ENCODE results near the gene ZNF282. TPM values are rescaled to one million over a fixed set of nuclear protein-coding genes. Genes with fewer than 3 reads are reported as not detected.

The ZNF282 gene
- total RNA-seq, 1 donor from 2014 or later: 21.4 TPM

DNA sequence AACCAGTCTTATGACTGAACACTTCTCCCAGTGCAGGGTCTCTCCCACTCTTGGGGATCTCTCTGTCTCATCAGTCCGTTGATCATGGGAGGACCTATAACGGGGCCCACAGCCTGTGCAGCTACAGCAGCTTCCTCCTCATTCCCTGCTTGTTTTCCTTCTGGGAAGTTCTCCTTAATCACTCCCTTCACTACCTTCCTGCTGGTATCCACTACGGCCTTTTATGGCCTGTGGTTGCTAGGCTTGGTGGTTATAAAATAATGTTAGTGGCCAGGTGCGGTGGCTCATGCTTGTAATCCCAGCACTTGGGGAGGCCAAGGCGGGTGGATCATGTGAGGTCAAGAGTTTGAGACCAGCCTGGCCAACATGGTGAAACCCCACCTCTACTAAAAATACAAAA is 3.5 kb upstream of the ZNF282 start:
- no peak for DNase-seq (ENCODE audit: low read depth in 2 of 2)

- DNase-seq (ENCODE audit: low read depth in 2 of 2): no peak
Observed at GRCh38 chr7:149194799-149195179, 557 bp upstream of the ZNF282 start.

DNA sequence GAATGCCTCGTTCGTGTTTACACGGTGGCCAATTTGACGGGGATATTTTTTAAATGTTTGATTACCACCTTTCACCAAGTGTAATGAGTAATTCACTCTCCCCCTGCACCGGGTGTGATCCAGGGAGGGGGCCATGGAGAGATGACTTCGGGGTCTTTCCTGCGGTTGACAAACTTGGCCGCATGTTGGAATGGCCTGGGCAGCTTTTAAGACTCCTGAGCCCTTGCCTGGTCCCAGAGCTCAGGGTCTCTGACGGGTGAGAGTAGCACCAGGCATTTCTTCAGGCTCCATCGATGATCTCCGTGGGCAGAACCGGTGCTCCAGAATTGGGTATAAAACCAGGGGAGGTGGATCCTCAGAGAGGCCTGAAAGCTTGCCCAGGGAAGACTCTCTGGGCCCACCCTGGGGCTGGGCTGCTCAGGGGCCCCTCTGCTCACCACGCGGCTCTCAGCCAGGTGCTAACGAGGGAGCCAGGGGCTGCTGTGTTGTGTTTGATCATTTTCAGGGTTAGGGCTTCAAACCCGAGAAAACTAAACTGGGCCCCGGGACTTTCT is 882 bp downstream of the ZNF282 start:
- peak; percentile 22 to 24 for DNase-seq (ENCODE audit: low read depth in 2 of 2)

- DNase-seq (ENCODE audit: low read depth in 2 of 2): peak; percentile 19 to 35
Observed at GRCh38 chr7:149196705-149197171, 1.4 kb downstream of the ZNF282 start.

DNA sequence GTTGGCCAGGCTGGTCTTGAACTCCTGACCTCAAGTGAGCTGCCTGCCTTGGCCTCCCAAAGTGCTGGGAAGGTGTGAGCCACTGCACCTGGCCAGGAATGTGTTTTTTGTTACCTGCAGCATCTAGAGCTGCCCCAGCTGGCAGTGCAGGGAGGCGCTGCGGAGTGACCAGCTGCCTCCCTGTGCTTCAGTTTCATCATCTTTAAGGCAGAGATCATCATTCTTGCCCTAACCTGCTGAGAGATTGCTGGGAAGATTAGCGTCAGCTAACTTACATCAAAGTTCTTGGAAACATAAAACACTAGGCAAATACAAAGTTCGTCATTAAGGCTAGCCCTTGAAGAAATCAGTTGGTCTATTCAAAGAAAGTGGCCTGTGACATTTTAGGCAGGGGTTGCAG is 2.3 kb downstream of the ZNF282 start:
- no peak for DNase-seq (ENCODE audit: low read depth in 2 of 2)

DNA sequence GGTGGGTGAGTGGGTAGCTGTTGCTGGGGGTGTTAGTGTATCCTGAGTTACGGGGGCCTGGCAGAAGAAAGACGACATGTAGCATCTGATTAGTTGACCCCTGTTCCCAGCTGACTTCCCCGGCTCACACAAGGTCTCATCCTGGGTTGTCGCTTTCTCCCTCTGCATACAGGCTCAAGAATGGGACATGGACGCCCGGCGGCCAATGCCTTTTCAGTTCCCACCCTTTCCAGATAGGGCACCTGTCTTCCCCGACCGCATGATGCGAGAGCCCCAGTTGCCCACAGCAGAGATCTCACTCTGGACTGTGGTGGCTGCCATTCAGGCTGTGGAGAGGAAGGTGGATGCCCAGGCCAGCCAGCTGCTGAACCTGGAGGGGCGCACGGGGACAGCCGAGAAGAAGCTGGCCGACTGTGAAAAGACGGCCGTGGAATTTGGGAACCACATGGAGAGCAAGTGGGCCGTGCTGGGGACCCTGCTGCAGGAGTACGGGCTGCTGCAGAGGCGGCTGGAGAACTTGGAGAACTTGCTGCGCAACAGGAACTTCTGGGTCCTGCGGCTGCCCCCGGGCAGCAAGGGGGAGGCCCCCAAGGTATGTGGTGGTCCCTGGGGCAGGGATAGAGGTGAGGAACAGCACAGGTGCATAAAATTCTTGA is 2.9 kb downstream of the ZNF282 start:
- no peak for DNase-seq (ENCODE audit: low read depth in 2 of 2)

DNA sequence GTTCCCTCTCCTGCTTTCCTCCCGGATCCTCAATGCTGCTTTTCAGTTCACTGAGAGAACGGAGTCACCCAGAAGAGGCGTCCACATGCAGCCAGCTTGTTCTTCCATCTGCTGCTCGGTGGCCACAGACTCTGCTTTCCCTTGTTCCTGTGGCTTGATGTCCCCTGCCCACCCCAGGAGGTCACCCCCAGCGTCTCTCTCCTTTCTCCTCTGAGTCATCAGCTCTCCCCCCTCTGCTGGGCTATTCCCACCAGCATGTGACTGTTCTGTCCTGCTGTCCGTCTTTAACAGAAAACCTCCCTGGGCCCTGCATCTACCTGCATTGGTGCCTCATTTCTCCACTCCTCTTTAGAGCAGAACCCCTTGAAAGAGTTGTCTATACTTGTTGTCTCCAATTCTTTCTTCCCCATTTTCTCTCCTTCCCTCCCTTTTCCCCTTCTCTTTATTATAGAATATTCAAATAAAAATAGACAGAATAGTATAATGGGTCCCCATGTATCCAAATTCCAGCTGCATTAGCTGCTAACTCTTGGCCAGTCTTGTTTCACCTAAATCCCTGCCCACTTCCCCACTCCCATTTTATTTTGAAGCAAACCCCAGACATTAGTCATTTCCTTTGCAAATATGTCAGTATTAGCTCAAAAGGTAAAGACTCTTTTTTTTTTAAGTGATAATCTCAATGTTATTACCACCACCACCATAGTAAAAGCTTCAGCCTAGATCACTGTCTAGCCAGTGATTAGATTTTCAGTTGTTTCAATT is 4.1 kb downstream of the ZNF282 start:
- peak in 1 of 2 donors; percentile 63 for DNase-seq (ENCODE audit: low read depth in 2 of 2)

DNA sequence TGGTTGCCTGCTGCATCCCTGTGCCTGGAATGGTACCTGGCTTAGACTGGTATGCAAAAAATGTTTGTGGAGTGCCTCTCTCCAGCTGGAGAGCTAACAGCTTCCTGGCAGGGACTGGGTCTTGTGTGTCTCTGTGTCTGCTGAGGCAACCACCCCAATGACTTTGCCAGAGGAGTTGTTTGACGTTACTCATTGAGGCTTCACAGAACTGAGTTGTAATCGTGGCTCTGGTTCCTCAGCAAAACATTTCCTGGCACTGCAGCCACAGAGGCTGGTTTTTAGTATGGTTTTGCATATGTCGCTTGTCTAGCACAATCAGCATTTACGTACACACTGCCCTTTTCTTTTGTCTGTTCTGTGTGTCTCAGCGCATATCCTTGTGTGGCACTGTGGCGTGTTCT is 7.5 kb downstream of the ZNF282 start:
- peak in 1 of 2 donors; percentile 7 for DNase-seq (ENCODE audit: low read depth in 2 of 2)

- no peak for DNase-seq (ENCODE audit: low read depth in 2 of 2)
Observed at GRCh38 chr7:149205690-149206381, 10.5 kb downstream of the ZNF282 start.

DNA sequence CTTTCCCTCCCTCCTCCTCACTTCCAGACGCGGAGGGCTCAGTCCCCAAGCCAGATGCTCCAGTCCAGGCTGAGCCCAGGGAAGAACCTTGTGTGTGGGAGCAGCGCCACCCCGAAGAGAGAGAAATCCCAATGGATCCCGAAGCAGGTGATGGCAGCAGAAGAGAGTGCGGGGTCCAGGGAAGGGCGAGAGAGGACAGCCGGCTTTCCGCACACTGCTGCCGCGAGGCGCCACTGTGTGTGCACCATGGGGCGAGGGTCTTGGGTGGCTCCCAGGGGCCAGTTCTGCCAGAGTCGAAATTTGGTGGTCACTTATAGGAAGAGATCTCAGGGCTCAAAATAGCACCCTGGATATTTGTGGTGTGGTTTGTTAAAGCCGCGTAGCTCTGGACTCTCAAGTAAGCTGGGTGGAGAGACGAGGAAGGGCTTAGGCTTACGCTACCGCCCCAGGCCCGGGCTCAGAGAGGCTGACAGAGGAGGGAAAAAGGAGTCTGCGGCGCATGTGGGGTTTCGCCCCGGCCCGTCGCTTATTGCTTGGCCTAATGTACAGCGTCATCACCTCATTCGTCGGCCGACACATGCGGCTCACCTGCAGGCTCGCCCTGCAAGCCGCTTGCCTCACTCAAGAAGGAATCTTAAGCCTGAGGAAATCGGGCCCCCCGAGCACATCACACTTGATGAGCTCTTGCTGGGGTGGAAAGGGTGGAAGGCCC is 12.1 kb downstream of the ZNF282 start:
- no peak for DNase-seq (ENCODE audit: low read depth in 2 of 2)

- DNase-seq (ENCODE audit: low read depth in 2 of 2): peak; percentile 56 to 89
Observed at GRCh38 chr7:149209518-149210269, 14.3 kb downstream of the ZNF282 start.

- no peak for DNase-seq (ENCODE audit: low read depth in 2 of 2)
Observed at GRCh38 chr7:149210551-149210950, 15.2 kb downstream of the ZNF282 start.

DNA sequence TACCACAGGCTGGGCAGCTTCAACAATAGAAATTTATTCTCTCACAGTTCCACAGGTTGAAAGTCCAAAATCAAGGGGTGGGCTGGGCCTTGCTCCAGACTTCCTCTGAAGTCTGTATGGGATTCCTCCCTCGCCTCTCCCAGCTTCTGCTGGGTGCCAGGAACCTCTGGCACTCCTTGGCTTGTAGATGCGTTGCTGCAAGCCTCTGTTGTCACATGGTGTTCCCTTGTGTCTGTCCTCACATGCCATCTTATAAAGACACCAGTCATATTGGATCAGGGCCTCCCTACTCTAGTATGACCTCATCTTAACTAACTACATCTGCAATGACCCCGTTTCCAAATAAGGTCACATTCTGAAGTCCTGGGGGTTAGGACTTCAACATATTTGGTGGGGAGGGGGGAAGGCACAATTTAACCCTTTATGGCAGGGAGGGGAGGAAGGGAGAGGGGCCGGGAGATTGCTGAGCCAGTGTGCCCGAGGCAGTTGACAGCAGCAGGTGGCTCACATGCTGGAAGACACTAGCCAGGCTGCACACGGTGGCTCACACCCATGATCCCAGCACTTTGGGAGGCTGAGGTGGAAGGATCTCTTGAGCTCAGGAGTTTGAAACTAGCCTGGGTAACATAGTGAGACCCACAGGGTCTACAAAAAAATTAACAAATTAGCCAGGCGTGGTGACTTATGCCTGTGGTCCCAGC is 18.8 kb downstream of the ZNF282 start:
- DNase-seq (ENCODE audit: low read depth in 2 of 2): no peak

GRCh38 chr7:149216402-149216801 is 21.1 kb downstream of the ZNF282 start:
- DNase-seq (ENCODE audit: low read depth in 2 of 2): no peak

GRCh38 chr7:149217570-149217969 is 22.2 kb downstream of the ZNF282 start:
- DNase-seq (ENCODE audit: low read depth in 2 of 2): peak; percentile 49 to 80

- DNase-seq (ENCODE audit: low read depth in 2 of 2): peak; percentile 51 to 75
Observed at GRCh38 chr7:149218469-149219420, 23.4 kb downstream of the ZNF282 start.

DNA sequence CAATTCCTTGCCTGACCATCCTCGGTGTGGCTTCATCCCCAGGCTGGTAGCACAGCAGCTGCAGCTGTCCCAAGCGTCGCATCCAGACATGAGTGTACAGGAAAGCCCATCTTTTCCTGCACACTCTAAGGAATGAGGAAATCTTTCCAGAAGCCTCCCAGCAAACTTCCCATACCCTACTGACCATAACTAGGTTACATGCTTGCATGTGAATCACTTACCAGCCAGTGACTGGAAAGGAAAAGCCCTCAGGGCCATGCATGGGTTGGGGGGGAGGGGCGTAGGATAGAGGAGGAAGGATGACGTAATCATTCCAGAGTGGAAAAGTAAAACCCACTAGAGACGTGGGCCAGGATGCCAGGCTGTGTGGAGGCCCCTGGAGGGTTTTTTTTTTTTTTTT is 25.2 kb downstream of the ZNF282 start:
- DNase-seq (ENCODE audit: low read depth in 2 of 2): peak in 1 of 2 donors; percentile 79

DNA sequence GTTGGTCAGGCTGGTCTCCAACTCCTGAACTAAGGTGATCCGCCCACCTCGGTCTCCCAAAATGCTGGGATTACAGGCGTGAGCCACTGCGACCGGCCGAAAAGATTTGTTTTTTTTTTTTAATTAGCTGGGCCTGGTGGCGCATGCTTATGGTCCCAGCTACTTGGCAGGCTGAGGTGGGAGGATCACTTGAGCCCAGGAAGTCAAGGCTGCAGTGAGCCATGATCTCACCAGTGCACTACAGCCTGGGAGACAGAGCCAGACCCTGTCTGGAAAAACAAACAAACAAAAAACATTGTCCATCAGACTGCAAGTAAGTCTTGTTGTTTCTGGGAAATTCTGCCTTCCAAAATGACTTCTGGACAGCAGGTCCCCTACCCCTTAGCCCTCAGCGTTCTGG is 27.8 kb downstream of the ZNF282 start:
- DNase-seq (ENCODE audit: low read depth in 2 of 2): no peak

DNA sequence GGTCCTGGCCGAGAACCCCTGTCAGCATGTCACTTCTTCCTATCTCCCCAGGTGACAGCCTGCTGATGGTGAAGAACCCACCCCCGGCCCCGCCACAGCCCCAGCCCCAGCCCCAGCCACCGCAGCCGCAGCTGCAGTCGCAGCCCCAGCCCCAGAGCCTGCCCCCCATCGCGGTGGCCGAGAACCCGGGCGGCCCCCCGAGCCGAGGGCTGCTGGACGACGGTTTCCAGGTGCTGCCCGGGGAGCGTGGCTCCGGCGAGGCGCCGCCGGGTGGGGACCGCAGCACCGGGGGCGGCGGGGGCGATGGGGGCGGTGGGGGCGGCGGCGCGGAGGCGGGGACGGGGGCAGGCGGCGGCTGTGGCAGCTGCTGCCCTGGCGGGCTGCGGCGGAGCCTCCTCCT is 28.4 kb downstream of the ZNF282 start:
- no peak for DNase-seq (ENCODE audit: low read depth in 2 of 2)
